Thyroid gland (tissue), 4 donors: ENCODE results near the gene ZNF683.

Source experiments
- POLR2A ChIP-seq, 2 donors: fragments of 450-650 bp; IDR thresholded peaks; one replicate each; pipeline ENCODE4 v1.6.1; 2017; ENCODE audit warnings: antibody characterized with exemption in 2 of 2, mild to moderate bottlenecking in 2 of 2, moderate library complexity in 1 of 2
- TF ChIP-seq, protein P1 (sequence below), 6 experiments: fragments of 200-600 bp in 3 of 6; fragments of 450-650 bp in 3 of 6; sonication (generic) in 3 of 6; IDR thresholded peaks; one replicate each; pipeline ENCODE4 v1.5.1; 2016 to 2019; ENCODE audit warnings: antibody characterized with exemption in 6 of 6, mild to moderate bottlenecking in 2 of 6, inconsistent platforms in 1 of 6, moderate library complexity in 1 of 6

DNA sequence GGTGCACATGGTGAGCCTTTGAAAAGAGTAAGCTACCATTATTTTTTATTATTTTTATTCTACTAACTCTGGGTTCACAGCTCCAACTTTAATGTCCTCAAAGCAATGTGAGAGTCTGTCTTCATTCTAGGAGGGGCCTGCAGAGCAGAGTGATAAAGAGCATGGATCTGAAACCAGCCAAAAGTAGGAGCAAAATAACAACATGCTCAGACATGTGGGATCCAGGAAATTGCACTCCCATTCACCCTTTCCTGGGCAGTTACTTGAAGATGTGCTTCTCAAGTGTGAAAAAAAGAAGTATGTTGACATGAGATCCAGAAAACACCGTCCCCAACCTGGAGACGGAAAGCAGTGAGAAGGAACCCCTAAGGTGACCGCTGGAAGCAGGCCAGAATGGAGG, 29.3 kb upstream of the ZNF683 start:
- no peak for TF ChIP-seq POLR2A (IDR thresholded peaks at IDR 0.05)
- TF ChIP-seq, protein P1, sequence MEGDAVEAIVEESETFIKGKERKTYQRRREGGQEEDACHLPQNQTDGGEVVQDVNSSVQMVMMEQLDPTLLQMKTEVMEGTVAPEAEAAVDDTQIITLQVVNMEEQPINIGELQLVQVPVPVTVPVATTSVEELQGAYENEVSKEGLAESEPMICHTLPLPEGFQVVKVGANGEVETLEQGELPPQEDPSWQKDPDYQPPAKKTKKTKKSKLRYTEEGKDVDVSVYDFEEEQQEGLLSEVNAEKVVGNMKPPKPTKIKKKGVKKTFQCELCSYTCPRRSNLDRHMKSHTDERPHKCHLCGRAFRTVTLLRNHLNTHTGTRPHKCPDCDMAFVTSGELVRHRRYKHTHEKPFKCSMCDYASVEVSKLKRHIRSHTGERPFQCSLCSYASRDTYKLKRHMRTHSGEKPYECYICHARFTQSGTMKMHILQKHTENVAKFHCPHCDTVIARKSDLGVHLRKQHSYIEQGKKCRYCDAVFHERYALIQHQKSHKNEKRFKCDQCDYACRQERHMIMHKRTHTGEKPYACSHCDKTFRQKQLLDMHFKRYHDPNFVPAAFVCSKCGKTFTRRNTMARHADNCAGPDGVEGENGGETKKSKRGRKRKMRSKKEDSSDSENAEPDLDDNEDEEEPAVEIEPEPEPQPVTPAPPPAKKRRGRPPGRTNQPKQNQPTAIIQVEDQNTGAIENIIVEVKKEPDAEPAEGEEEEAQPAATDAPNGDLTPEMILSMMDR (IDR thresholded peaks at IDR 0.05): no peak
